HEK293T (cell line): ENCODE data around the gene EIF2AK3.

ENCODE experiments used
- ARNT ChIP-seq: fragments of 450-650 bp; IDR thresholded peaks from 2 replicates; pipeline ENCODE4 v1.6.1; 2017; ENCODE audit warnings: mild to moderate bottlenecking
- BHLHE40 ChIP-seq: fragments of 450-650 bp; IDR thresholded peaks from 2 replicates; pipeline ENCODE4 v1.6.1; 2016; ENCODE audit warnings: mild to moderate bottlenecking, moderate library complexity, borderline replicate concordance
- CTBP1 ChIP-seq: fragments of 450-650 bp; IDR thresholded peaks from 2 replicates; pipeline ENCODE4 v1.6.1; 2016; ENCODE audit warnings: borderline replicate concordance
- FOXA1 ChIP-seq: fragments of 450-650 bp; IDR thresholded peaks from 2 replicates; pipeline ENCODE4 v1.6.1; 2016; ENCODE audit warnings: mild to moderate bottlenecking
- FOXM1 ChIP-seq: fragments of 450-650 bp; IDR thresholded peaks from 2 replicates; pipeline ENCODE4 v1.6.1; 2017; ENCODE audit warnings: mild to moderate bottlenecking, borderline replicate concordance
- NFRKB ChIP-seq: fragments of 450-650 bp; IDR thresholded peaks from 2 replicates; pipeline ENCODE4 v1.6.1; 2016; ENCODE audit warnings: mild to moderate bottlenecking, moderate library complexity
- TARDBP ChIP-seq: fragments of 450-650 bp; IDR thresholded peaks from 2 replicates; pipeline ENCODE4 v1.6.1; 2016
- ZNF384 ChIP-seq: fragments of 450-650 bp; IDR thresholded peaks from 2 replicates; pipeline ENCODE4 v1.6.1; 2016
- TF ChIP-seq, protein P1 (sequence below): fragments of 450-650 bp; IDR thresholded peaks from 2 replicates; pipeline ENCODE4 v1.6.1; 2016

DNA sequence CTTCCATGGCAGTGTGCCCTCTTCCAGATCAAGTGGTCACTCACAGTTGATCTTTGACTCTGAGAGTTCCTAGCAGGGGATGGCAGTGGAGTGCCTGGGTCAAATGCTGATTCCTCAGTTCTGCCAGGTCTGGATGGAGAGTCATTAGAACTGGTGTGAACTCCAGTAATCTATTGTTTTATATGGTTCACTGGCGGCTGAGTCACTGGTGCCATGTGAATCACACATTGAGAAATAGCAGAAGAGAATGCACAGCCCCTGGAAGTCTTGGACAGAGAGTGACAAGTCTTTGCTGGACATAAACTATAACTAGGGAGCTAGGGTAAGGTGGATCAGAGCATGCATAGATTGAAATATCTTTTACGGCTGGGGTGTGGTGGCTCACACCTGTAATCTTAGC, 86.9 kb downstream of the EIF2AK3 start:
- TF ChIP-seq FOXA1 (no peak), NFRKB (no peak), TARDBP (no peak), BHLHE40 (no peak), ZNF384 (no peak), ARNT (no peak), CTBP1 (no peak), FOXM1 (no peak)
- TF ChIP-seq, protein P1, sequence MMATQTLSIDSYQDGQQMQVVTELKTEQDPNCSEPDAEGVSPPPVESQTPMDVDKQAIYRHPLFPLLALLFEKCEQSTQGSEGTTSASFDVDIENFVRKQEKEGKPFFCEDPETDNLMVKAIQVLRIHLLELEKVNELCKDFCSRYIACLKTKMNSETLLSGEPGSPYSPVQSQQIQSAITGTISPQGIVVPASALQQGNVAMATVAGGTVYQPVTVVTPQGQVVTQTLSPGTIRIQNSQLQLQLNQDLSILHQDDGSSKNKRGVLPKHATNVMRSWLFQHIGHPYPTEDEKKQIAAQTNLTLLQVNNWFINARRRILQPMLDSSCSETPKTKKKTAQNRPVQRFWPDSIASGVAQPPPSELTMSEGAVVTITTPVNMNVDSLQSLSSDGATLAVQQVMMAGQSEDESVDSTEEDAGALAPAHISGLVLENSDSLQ: no peak
